ENCODE results near the gene CLEC4M. TPM values are rescaled to one million over a fixed set of nuclear protein-coding genes. Genes with fewer than 3 reads are reported as not detected.
"Not testable (repeated sequence)": the region's sequence is repeated elsewhere in the genome, so short reads cannot be mapped to it uniquely, and the experiment has no call there.

CLEC4M gene
- total RNA-seq, 1 donor = not detected

GRCh38 chr19:7751157-7751783 is 11.8 kb upstream of the CLEC4M start:
- DNase-seq (ENCODE audit: low read depth) = no peak
- H3K4me3 ChIP-seq (ENCODE audit: low read depth, low read length) = no peak overlapping the region
- TF ChIP-seq, protein P1, sequence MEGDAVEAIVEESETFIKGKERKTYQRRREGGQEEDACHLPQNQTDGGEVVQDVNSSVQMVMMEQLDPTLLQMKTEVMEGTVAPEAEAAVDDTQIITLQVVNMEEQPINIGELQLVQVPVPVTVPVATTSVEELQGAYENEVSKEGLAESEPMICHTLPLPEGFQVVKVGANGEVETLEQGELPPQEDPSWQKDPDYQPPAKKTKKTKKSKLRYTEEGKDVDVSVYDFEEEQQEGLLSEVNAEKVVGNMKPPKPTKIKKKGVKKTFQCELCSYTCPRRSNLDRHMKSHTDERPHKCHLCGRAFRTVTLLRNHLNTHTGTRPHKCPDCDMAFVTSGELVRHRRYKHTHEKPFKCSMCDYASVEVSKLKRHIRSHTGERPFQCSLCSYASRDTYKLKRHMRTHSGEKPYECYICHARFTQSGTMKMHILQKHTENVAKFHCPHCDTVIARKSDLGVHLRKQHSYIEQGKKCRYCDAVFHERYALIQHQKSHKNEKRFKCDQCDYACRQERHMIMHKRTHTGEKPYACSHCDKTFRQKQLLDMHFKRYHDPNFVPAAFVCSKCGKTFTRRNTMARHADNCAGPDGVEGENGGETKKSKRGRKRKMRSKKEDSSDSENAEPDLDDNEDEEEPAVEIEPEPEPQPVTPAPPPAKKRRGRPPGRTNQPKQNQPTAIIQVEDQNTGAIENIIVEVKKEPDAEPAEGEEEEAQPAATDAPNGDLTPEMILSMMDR (IDR thresholded peaks at IDR 0.05; ENCODE audit: insufficient read depth, low read length) = no peak

- TF ChIP-seq, protein P1 (IDR thresholded peaks at IDR 0.05; ENCODE audit: insufficient read depth, low read length) = no peak
- DNase-seq (ENCODE audit: low read depth) = no peak
- no peak overlapping the region for H3K4me3 ChIP-seq (ENCODE audit: low read depth, low read length)
Measured at GRCh38 chr19:7756258-7756657, 6.8 kb upstream of the CLEC4M start.

GRCh38 chr19:7757358-7757757 is 5.7 kb upstream of the CLEC4M start:
- no peak for DNase-seq (ENCODE audit: low read depth)
- TF ChIP-seq, protein P1 (IDR thresholded peaks at IDR 0.05; ENCODE audit: insufficient read depth, low read length) = no peak
- H3K4me3 ChIP-seq (ENCODE audit: low read depth, low read length) = no peak overlapping the region

- H3K4me3 ChIP-seq (ENCODE audit: low read depth, low read length) = no peak overlapping the region
- TF ChIP-seq, protein P1 (IDR thresholded peaks at IDR 0.05; ENCODE audit: insufficient read depth, low read length) = no peak
- no peak for DNase-seq (ENCODE audit: low read depth)
Measured at GRCh38 chr19:7759156-7759555, 3.9 kb upstream of the CLEC4M start.

- DNase-seq (ENCODE audit: low read depth) = no peak
- TF ChIP-seq, protein P1 (IDR thresholded peaks at IDR 0.05; ENCODE audit: insufficient read depth, low read length) = no peak
- no peak overlapping the region for H3K4me3 ChIP-seq (ENCODE audit: low read depth, low read length)
Measured at GRCh38 chr19:7763696-7764095, 653 bp downstream of the CLEC4M start.

- not testable (repeated sequence) for H3K4me3 ChIP-seq (ENCODE audit: low read depth, low read length); DNase-seq (ENCODE audit: low read depth)
Measured at GRCh38 chr19:7764157-7764556, 1.1 kb downstream of the CLEC4M start.

DNA sequence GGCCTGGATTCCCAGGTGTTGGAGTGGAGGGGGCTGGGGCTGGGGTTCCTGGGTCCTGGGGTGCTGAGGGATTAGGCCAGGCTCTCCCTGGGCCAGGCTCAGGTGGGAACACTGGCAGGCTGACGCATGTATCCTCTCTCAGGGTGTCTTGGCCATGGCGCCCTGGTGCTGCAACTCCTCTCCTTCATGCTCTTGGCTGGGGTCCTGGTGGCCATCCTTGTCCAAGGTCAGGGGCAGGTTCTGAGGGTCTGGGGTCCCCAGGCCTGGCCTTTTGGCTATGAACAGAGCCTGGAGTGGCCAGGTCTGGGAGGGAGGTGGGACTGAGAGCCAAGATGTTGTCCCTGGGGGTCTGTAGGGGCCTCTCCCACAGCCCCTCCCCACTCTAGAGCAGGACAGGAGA is 2.0 kb downstream of the CLEC4M start:
- not testable (repeated sequence) for DNase-seq (ENCODE audit: low read depth)

DNA sequence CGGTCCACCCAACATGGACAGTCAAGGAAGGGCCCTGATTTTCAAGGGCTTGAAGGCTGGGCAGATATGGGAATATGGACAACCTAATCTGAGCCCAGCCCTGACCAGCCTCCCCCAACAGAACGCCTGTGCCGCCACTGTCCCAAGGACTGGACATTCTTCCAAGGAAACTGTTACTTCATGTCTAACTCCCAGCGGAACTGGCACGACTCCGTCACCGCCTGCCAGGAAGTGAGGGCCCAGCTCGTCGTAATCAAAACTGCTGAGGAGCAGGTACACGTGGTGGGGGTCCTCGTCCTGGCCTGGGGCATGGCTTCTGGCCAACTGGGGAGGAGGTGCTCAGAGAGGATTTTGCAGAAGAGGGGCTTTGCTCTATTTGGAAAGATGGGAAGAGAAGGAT is 3.5 kb downstream of the CLEC4M start:
- TF ChIP-seq, protein P1 (IDR thresholded peaks at IDR 0.05; ENCODE audit: insufficient read depth, low read length) = no peak
- no peak for DNase-seq (ENCODE audit: low read depth)
- H3K4me3 ChIP-seq (ENCODE audit: low read depth, low read length) = no peak overlapping the region

More for the DNA sequence above, 2.0 kb downstream of the CLEC4M start:
- H3K4me3 ChIP-seq (ENCODE audit: low read depth, low read length) = not testable (repeated sequence)
